ENCODE data around the gene AFG3L2. TPM values are rescaled to one million over a fixed set of nuclear protein-coding genes. Genes with fewer than 3 reads are reported as not detected.

The AFG3L2 gene
- total and polyA plus RNA-seq, 2 of the 8 experiments (the other 6 are each of a cell fraction or from before 2014, with no cell fraction given) = 29.7 to 84.8 TPM

DNA sequence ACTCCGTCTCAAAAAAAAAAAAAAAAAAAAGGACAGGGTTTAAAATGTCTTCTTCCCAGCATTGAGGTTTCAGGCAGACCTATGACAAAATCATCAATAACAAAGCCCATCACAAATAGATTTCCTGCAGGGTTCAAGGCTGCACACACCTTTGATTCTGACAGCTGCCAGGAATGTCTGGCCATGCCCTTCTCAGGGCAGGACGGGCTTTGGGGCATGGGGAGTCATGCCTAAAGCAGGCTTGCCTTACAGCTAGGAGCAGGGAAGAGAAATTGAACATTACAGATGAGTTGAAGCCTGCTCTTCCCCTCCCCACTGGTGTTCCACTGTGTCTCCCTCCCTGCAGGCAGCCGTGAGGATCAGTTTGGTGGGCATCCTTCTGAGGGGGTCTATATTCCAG, 34.4 kb upstream of the AFG3L2 start:
- Histone ChIP-seq H3K36me3 (ENCODE audit: control insufficient read depth in 2 of 4, insufficient read depth in 4 of 4, low read length in 3 of 4) (no peaks in the 10 kb centered on the region), H3K23me2 (ENCODE audit: low read depth, low read length) (peaks cover 4% of the 10 kb centered on the region; the same call in 1 of the 2 replicates), H3K14ac (ENCODE audit: insufficient read length) (no peak overlapping the region), H2BK120ac (replicated peaks; ENCODE audit: low read depth, low read length) (no peak overlapping the region), H3K9me3 (ENCODE audit: insufficient read depth in 2 of 2, low read depth in 1 of 2, low read length in 1 of 2) (no peaks in the 10 kb centered on the region), H3K56ac (replicated peaks; ENCODE audit: insufficient read length, low read depth, low read length) (no peak overlapping the region), H2BK12ac (ENCODE audit: low read depth, low read length) (no peak overlapping the region), H2BK15ac (ENCODE audit: low read length) (no peak overlapping the region), H3K79me1 (ENCODE audit: low read depth, low read length) (0 out of 2 replicates have a peak, but pooled peaks cover 2% of the 10 kb centered on the region), H3K79me2 (ENCODE audit: control insufficient read depth in 1 of 2, insufficient read depth in 2 of 2, low read length in 2 of 2) (peaks cover 0 to 8% of the 10 kb centered on the region in 2 experiments; a peak in 3 of 4 replicates), H2AFZ (ENCODE audit: low read length) (no peak overlapping the region), H2BK5ac (ENCODE audit: low read depth, low read length) (no peak overlapping the region), H2AK5ac (ENCODE audit: low read depth, low read length) (no peak overlapping the region), H3K4me3 (ENCODE audit: extremely low read depth in 1 of 4, insufficient read depth in 2 of 4, low read depth in 3 of 4, low read length in 4 of 4) (no peak overlapping the region), H3K27me3 (replicated peaks in 1 of 4; ENCODE audit: control insufficient read depth in 3 of 4, extremely low read depth in 1 of 4, insufficient read depth in 3 of 4, low read length in 3 of 4) (peaks cover 0 to 8% (median 7%) of the 10 kb centered on the region in 4 experiments; a peak in 6 of 7 replicates), H4K5ac (ENCODE audit: insufficient read length, low read depth, low read length) (no peak overlapping the region), H3K18ac (ENCODE audit: extremely low read depth, low read length) (no peak overlapping the region), H4K8ac (ENCODE audit: extremely low read depth, insufficient read depth, low read length) (no peak overlapping the region), H3K4me2 (ENCODE audit: insufficient read depth in 1 of 2, low read depth in 2 of 2, low read length in 2 of 2) (no peak overlapping the region), H3K9ac (replicated peaks in 1 of 4; ENCODE audit: extremely low read depth in 1 of 4, low read depth in 3 of 4, low read length in 3 of 4) (no peak overlapping the region), H3K4me1 (replicated peaks in 1 of 4; ENCODE audit: control insufficient read depth in 3 of 4, insufficient read depth in 4 of 4, low read length in 3 of 4) (peaks cover 1 to 11% (median 4%) of the 10 kb centered on the region in 4 experiments; a peak in 5 of 7 replicates), H4K91ac (replicated peaks; ENCODE audit: insufficient read length, low read length) (no peak overlapping the region), H3K27ac (ENCODE audit: low read depth, low read length) (no peak overlapping the region), H3K4ac (replicated peaks; ENCODE audit: insufficient read length, low read depth, low read length) (no peak overlapping the region), H3K23ac (ENCODE audit: insufficient read length) (no peak overlapping the region), H2BK20ac (ENCODE audit: low read length) (no peak overlapping the region), H4K20me1 (replicated peaks in 1 of 2; ENCODE audit: control insufficient read depth in 1 of 2, insufficient read depth in 2 of 2, low read length in 2 of 2) (no peaks in the 10 kb centered on the region)
- POLR2A ChIA-PET (ENCODE audit: partially characterized antibody) = no interaction called here
- FAIRE-seq (no peak), DNase-seq (ENCODE audit: low read depth in 1 of 2, low spot score in 2 of 2) (no peak)
- WGBS, 2 experiments (ENCODE audit: extremely low coverage in 1 of 2, insufficient coverage in 1 of 2, insufficient read length in 1 of 2, insufficient replicate concordance in 2 of 2, low coverage in 1 of 2, low lambda C conversion rate in 2 of 2, missing lambda C conversion rate in 1 of 2) = 73% methylated on average over 2 of the region's 3 CpGs; no CpG with 5 or more reads in 1 of the 2 experiments
- CTCF ChIA-PET (ENCODE audit: partially characterized antibody) = interaction anchor here (1.6 kb wide), 1 partner anchor 13 kb away, joined by 3 read pairs; no protein-coding TSS in a partner anchor
- TF ChIP-seq TCF12 (IDR thresholded peaks at IDR 0.05; ENCODE audit: low read depth, low read length) (no peak), TEAD4 (IDR thresholded peaks at IDR 0.05; ENCODE audit: low read depth, low read length) (no peak), TAF7 (optimal IDR thresholded peaks at IDR 0.05; ENCODE audit: borderline replicate concordance, low read depth, low read length) (no peak), CEBPB (IDR thresholded peaks at IDR 0.05; ENCODE audit: low read depth, low read length) (no peak), RXRA (IDR thresholded peaks at IDR 0.05; ENCODE audit: insufficient read depth, low read depth, low read length) (no peak), MAFK (IDR thresholded peaks at IDR 0.05; ENCODE audit: low read depth, low read length) (no peak), HDAC2 (IDR thresholded peaks at IDR 0.05; ENCODE audit: borderline replicate concordance in 1 of 2, low read depth in 2 of 2, low read length in 2 of 2) (no peak), YY1 (IDR thresholded peaks at IDR 0.05; ENCODE audit: low read depth, low read length) (no peak), KDM4A (IDR thresholded peaks at IDR 0.05; ENCODE audit: low read depth, low read length, severe bottlenecking) (no peak), RAD21 (IDR thresholded peaks at IDR 0.05 in 1 of 2, conservative IDR thresholded peaks at IDR 0.05 in 1 of 2; ENCODE audit: low read depth in 2 of 2, low read length in 2 of 2) (no peak), EGR1 (IDR thresholded peaks at IDR 0.05; ENCODE audit: borderline replicate concordance, low read depth, low read length) (no peak), BRCA1 (IDR thresholded peaks at IDR 0.05; ENCODE audit: low read depth, low read length) (no peak), EP300 (IDR thresholded peaks at IDR 0.05; ENCODE audit: borderline replicate concordance in 1 of 2, low read depth in 2 of 2, low read length in 2 of 2) (no peak)
- TF ChIP-seq, protein P1, sequence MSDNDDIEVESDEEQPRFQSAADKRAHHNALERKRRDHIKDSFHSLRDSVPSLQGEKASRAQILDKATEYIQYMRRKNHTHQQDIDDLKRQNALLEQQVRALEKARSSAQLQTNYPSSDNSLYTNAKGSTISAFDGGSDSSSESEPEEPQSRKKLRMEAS (IDR thresholded peaks at IDR 0.05) = no peak

Measured in H1 (cell line).